Transverse colon (tissue), 4 donors: Measurements from ENCODE around the gene MCOLN2. TPM values are rescaled to one million over a fixed set of nuclear protein-coding genes. Genes with fewer than 3 reads are reported as not detected.

Source experiments
- DNase-seq: peaks from one replicate; pipeline ENCODE4 v3.0.0-alpha.2; 2019
- H3K27ac ChIP-seq, 4 donors: fragments of 200-600 bp; sonication (generic); 2 replicates each; pipeline ENCODE4 v1.5.1; 2016 to 2018; ENCODE audit warnings: inconsistent platforms in 4 of 4
- H3K27me3 ChIP-seq: fragments of 200-600 bp; sonication (generic); 2 replicates; pipeline ENCODE4 v1.5.1; 2017; ENCODE audit warnings: inconsistent platforms
- H3K36me3 ChIP-seq, 4 donors: fragments of 200-600 bp; sonication (generic); 2 replicates each; pipeline ENCODE4 v1.5.1; 2017 to 2019; ENCODE audit warnings: inconsistent platforms in 4 of 4
- H3K4me1 ChIP-seq, 4 donors: fragments of 200-600 bp; sonication (generic); 2 replicates each; pipeline ENCODE4 v1.5.1; 2017 to 2020; ENCODE audit warnings: inconsistent platforms in 4 of 4
- H3K4me3 ChIP-seq, 4 donors: fragments of 200-600 bp; sonication (generic); 1 replicate in 1 of 4; 2 replicates in 3 of 4; pipeline versions ENCODE4 v1.5.1 to v1.6.1; 2017 to 2019; ENCODE audit warnings: inconsistent platforms in 4 of 4
- H3K9me3 ChIP-seq, 2 donors: fragments of 200-600 bp; sonication (generic); 2 replicates each; pipeline ENCODE4 v1.5.1; 2017 to 2019; ENCODE audit warnings: inconsistent platforms in 2 of 2
- EP300 ChIP-seq: sonication (generic); formaldehyde crosslinking; IDR thresholded peaks from one replicate; pipeline ENCODE4 v1.6.1; 2017; ENCODE audit warnings: antibody characterized with exemption, low read depth
- POLR2A ChIP-seq: fragments of 450-650 bp; IDR thresholded peaks from one replicate; pipeline ENCODE4 v1.6.1; 2016; ENCODE audit warnings: antibody characterized with exemption, mild to moderate bottlenecking, moderate library complexity
- POLR2AphosphoS5 ChIP-seq, 3 donors: sonication (generic); formaldehyde crosslinking; IDR thresholded peaks; one replicate each; pipeline ENCODE4 v1.6.1; 2016; ENCODE audit warnings: antibody characterized with exemption in 3 of 3
- WGBS, 2 donors: methylation state at CpG; one replicate each; pipeline ENCODE4 v1.1.5; 2018; ENCODE audit warnings: low coverage in 1 of 2; 5-methylcytosine and 5-hydroxymethylcytosine counted together
- in situ Hi-C, 4 donors: fragments of 200-750 bp; cut with MboI; loops; one replicate each; pipeline versions ENCODE4 v1.15.0 to v1.15.1; 2017; ENCODE audit warnings: low sequenced_read_pairs in 3 of 4, low pct_ligation_motif_present in 1 of 4, low pct_unique_long_range_greater_than_20kb in 1 of 4
- intact Hi-C: fragments of 100-400 bp; cut with DNase I; formaldehyde crosslinking; loops from one replicate; pipeline ENCODE4 v1.15.1; 2023; ENCODE audit warnings: low total_unique reads
- total RNA-seq, 4 donors: library from RNA; depleted of rRNA; stranded (reverse); fragments of >200 nt; gene quantifications; one replicate each; pipeline ENCODE4 v1.1.0, GENCODE V29; 2016
- TF ChIP-seq, protein P1 (sequence below), 5 experiments: fragments of 200-600 bp in 3 of 5; fragments of 450-650 bp in 2 of 5; sonication (generic) in 3 of 5; IDR thresholded peaks; 1 replicate in 2 of 5; 2 replicates in 3 of 5; pipeline ENCODE4 v1.5.1; 2016 to 2017; ENCODE audit warnings: antibody characterized with exemption in 5 of 5, inconsistent platforms in 3 of 5, mild to moderate bottlenecking in 2 of 5, moderate library complexity in 1 of 5

Gene MCOLN2
- total RNA-seq, 4 donors from 2014 or later: 15.7 to 133 (median 82.7) TPM

GRCh38 chr1:84930329-84930728, 66.6 kb downstream of the MCOLN2 start:
- intact Hi-C loops: no loop called here
- WGBS, 2 donors: 95 to 100% methylated on average over 1 to 4 of the region's 4 CpGs
- Histone ChIP-seq H3K27ac (no peak overlapping the region), H3K4me3 (no peak overlapping the region), H3K36me3 (no peaks in the 10 kb centered on the region), H3K9me3 (no peaks in the 10 kb centered on the region), H3K27me3 (no peaks in the 10 kb centered on the region), H3K4me1 (no peaks in the 10 kb centered on the region)
- no peak for TF ChIP-seq EP300
- no peak for TF ChIP-seq POLR2AphosphoS5 (IDR thresholded peaks at IDR 0.05)
- TF ChIP-seq POLR2A: no peak
- TF ChIP-seq, protein P1, sequence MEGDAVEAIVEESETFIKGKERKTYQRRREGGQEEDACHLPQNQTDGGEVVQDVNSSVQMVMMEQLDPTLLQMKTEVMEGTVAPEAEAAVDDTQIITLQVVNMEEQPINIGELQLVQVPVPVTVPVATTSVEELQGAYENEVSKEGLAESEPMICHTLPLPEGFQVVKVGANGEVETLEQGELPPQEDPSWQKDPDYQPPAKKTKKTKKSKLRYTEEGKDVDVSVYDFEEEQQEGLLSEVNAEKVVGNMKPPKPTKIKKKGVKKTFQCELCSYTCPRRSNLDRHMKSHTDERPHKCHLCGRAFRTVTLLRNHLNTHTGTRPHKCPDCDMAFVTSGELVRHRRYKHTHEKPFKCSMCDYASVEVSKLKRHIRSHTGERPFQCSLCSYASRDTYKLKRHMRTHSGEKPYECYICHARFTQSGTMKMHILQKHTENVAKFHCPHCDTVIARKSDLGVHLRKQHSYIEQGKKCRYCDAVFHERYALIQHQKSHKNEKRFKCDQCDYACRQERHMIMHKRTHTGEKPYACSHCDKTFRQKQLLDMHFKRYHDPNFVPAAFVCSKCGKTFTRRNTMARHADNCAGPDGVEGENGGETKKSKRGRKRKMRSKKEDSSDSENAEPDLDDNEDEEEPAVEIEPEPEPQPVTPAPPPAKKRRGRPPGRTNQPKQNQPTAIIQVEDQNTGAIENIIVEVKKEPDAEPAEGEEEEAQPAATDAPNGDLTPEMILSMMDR (IDR thresholded peaks at IDR 0.05): no peak
- in situ Hi-C loops: loop anchor here in 3 of 4 donors (25.0 kb wide), 4 partner anchors 168 to 793 kb away; partner anchors contain the start of gene PRKACB (in 1 of the 3)
- DNase-seq: no peak

- 59 to 83% methylated on average over 1 of the region's 1 CpG for WGBS, 2 donors
- no peaks in the 10 kb centered on the region for H3K9me3 ChIP-seq
- H3K4me1 ChIP-seq: no peaks in the 10 kb centered on the region
- no peak for TF ChIP-seq EP300
- TF ChIP-seq POLR2A: no peak
- no peak for TF ChIP-seq POLR2AphosphoS5 (IDR thresholded peaks at IDR 0.05)
- no peaks in the 10 kb centered on the region for H3K27me3 ChIP-seq
- no peaks in the 10 kb centered on the region for H3K36me3 ChIP-seq
- no peak overlapping the region for H3K4me3 ChIP-seq
- no peak for DNase-seq
- intact Hi-C loops (loop anchor here (10.0 kb wide), 1 partner anchor 1325 kb away; no protein-coding TSS in a partner anchor), in situ Hi-C loops (loop anchor here in 3 of 4 donors (10.0 to 25.0 kb wide), 5 partner anchors 145 to 792 kb away; partner anchors contain the start of gene PRKACB (in 1 of the 3))
- no peak overlapping the region for H3K27ac ChIP-seq
Measured at GRCh38 chr1:84929581-84929980, 67.3 kb downstream of the MCOLN2 start.

DNA sequence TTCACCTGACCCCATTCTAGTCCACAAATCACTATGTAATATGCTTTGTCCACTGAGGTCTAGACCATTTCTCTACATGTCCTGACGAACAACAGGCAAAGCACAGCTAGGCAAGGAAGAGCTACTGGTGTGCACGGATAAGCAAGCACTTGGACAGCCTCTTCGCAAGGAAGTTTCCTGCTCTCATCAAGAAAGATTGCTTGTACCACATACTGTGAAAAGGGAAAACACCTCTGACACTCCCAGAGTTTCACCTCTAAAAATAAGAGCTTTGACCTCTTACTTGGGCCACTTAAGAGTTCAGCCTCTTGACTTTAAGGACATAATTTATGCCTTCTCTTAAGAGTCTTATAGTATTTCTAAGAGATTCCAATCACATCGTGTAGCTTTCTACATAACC, 67.9 kb downstream of the MCOLN2 start:
- no peak for TF ChIP-seq POLR2AphosphoS5 (IDR thresholded peaks at IDR 0.05)
- no peak for TF ChIP-seq EP300
- TF ChIP-seq, protein P1 (IDR thresholded peaks at IDR 0.05): no peak
- TF ChIP-seq POLR2A: no peak
- Histone ChIP-seq H3K4me3 (no peak overlapping the region), H3K9me3 (no peaks in the 10 kb centered on the region), H3K4me1 (no peaks in the 10 kb centered on the region), H3K27ac (no peak overlapping the region), H3K36me3 (no peaks in the 10 kb centered on the region), H3K27me3 (no peaks in the 10 kb centered on the region)
- in situ Hi-C loops: loop anchor here in 3 of 4 donors (10.0 to 25.0 kb wide), 5 partner anchors 144 to 792 kb away; partner anchors contain the start of gene PRKACB (in 1 of the 3)
- intact Hi-C loops: loop anchor here (10.0 kb wide), 1 partner anchor 1326 kb away; no protein-coding TSS in a partner anchor
- WGBS, 2 donors: 67 to 73% methylated on average over 4 of the region's 4 CpGs
- DNase-seq: no peak

- Histone ChIP-seq H3K9me3 (no peaks in the 10 kb centered on the region), H3K4me3 (no peak overlapping the region), H3K4me1 (peaks cover 0 to 7% (median 0%) of the 10 kb centered on the region in 4 donors), H3K27ac (no peak overlapping the region), H3K27me3 (no peaks in the 10 kb centered on the region), H3K36me3 (no peaks in the 10 kb centered on the region)
- no peak for TF ChIP-seq POLR2AphosphoS5 (IDR thresholded peaks at IDR 0.05)
- TF ChIP-seq, protein P1 (IDR thresholded peaks at IDR 0.05): no peak
- TF ChIP-seq EP300: no peak
- no peak for TF ChIP-seq POLR2A
- intact Hi-C loops: loop anchor here (10.0 kb wide), 1 partner anchor 1331 kb away; no protein-coding TSS in a partner anchor
- WGBS, 2 donors: 68 to 69% methylated on average over 2 to 3 of the region's 3 CpGs
- in situ Hi-C loops: loop anchor here in 2 of 4 donors (10.0 to 25.0 kb wide), 2 partner anchors 139 to 1011 kb away; no protein-coding TSS in a partner anchor
- no peak for DNase-seq
Measured at GRCh38 chr1:84923317-84923716, 73.6 kb downstream of the MCOLN2 start.
